HUES64 (cell line): ENCODE results near the gene CADPS.

Experiments used
- H3K27ac ChIP-seq: 2 replicates; pipeline ENCODE4 v1.7.0; 2013; ENCODE audit warnings: low read depth, low read length, inconsistent platforms
- H3K27me3 ChIP-seq: 2 replicates; pipeline ENCODE4 v1.6.1; 2013; ENCODE audit warnings: mild to moderate bottlenecking, low read length; ENCODE audit not compliant: insufficient read depth
- H3K36me3 ChIP-seq: 2 replicates; pipeline ENCODE4 v1.6.1; 2013; ENCODE audit warnings: mild to moderate bottlenecking, low read length; ENCODE audit not compliant: insufficient read depth
- H3K4me1 ChIP-seq: 2 replicates; pipeline ENCODE4 v1.6.1; 2013; ENCODE audit warnings: mild to moderate bottlenecking, low read length, moderate library complexity; ENCODE audit not compliant: insufficient read depth
- H3K4me3 ChIP-seq: 2 replicates; pipeline ENCODE4 v1.5.1; 2013; ENCODE audit warnings: mild to moderate bottlenecking, low read length, moderate library complexity
- H3K9ac ChIP-seq: 2 replicates; pipeline ENCODE4 v1.6.1; 2013; ENCODE audit warnings: mild to moderate bottlenecking, low read depth, low read length
- H3K9me3 ChIP-seq: 2 replicates; pipeline ENCODE4 v1.6.1; 2013; ENCODE audit warnings: low read depth, low read length; ENCODE audit not compliant: insufficient read depth
- WGBS: fragments of 150-250, 120-280 bp; methylation state at CpG from one replicate; pipeline ENCODE4 v1.1.7; 2013; ENCODE audit warnings: missing lambda C conversion rate; 5-methylcytosine and 5-hydroxymethylcytosine counted together

The CADPS gene

GRCh38 chr3:62895901-62896300, 20.7 kb upstream of the CADPS start:
- Histone ChIP-seq H3K9me3 (peaks cover 13% of the 10 kb centered on the region), H3K4me1 (0 out of 2 replicates have a peak, but pooled peaks cover 4% of the 10 kb centered on the region), H3K36me3 (no peaks in the 10 kb centered on the region), H3K4me3 (no peak overlapping the region), H3K27me3 (no peaks in the 10 kb centered on the region), H3K9ac (no peak overlapping the region), H3K27ac (no peak overlapping the region)
- WGBS: 92% methylated on average over 3 of the region's 3 CpGs

DNA sequence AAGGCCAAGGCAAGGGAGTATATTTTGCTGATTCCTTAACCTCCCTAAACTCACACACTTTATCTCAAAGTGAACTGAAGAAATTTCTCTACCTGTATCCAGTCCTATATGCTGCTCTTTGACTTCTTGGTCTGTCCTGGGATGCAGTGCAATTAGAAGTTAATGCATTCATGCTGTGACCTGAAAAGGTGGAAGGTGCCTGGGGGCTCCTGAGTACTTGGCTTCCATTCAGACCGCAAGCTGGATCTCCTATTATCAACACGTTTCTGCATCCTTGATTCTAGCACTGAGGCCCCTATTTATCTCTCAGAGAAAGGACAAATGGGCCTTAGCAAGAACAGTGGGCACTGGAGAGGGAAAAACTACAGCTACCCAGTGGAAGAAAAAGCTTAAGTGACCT, 17.7 kb upstream of the CADPS start:
- 60% methylated on average over 2 of the region's 2 CpGs for WGBS
- H3K36me3 ChIP-seq: no peaks in the 10 kb centered on the region
- H3K9ac ChIP-seq: no peak overlapping the region
- H3K27ac ChIP-seq: no peak overlapping the region
- H3K9me3 ChIP-seq: peaks cover 13% of the 10 kb centered on the region
- H3K27me3 ChIP-seq: no peaks in the 10 kb centered on the region
- H3K4me3 ChIP-seq: no peak overlapping the region
- H3K4me1 ChIP-seq: peaks cover 6% of the 10 kb centered on the region

- Histone ChIP-seq H3K9me3 (peaks cover 13% of the 10 kb centered on the region), H3K27me3 (no peaks in the 10 kb centered on the region)
- WGBS: 95% methylated on average over 2 of the region's 2 CpGs
Measured at GRCh38 chr3:62892045-62892444, 16.8 kb upstream of the CADPS start.

GRCh38 chr3:62888778-62889177, 13.6 kb upstream of the CADPS start:
- Histone ChIP-seq H3K36me3 (no peaks in the 10 kb centered on the region), H3K9me3 (no peaks in the 10 kb centered on the region), H3K27ac (no peak overlapping the region), H3K9ac (no peak overlapping the region), H3K27me3 (no peaks in the 10 kb centered on the region), H3K4me1 (peaks cover 37% of the 10 kb centered on the region), H3K4me3 (no peak overlapping the region)
- 83% methylated on average over 1 of the region's 1 CpG for WGBS

More at GRCh38 chr3:62892045-62892444, 16.8 kb upstream of the CADPS start:
- Histone ChIP-seq H3K4me3 (no peak overlapping the region), H3K27ac (no peak overlapping the region), H3K9ac (no peak overlapping the region), H3K36me3 (no peaks in the 10 kb centered on the region), H3K4me1 (peaks cover 13% of the 10 kb centered on the region)

- Histone ChIP-seq H3K4me1 (peaks cover 41% of the 10 kb centered on the region), H3K27ac (no peak overlapping the region), H3K36me3 (no peaks in the 10 kb centered on the region), H3K9me3 (no peaks in the 10 kb centered on the region), H3K27me3 (no peaks in the 10 kb centered on the region), H3K9ac (no peak overlapping the region), H3K4me3 (no peak overlapping the region)
- 17% methylated on average over 2 of the region's 3 CpGs for WGBS
Measured at GRCh38 chr3:62888180-62888579, 13.0 kb upstream of the CADPS start.

GRCh38 chr3:62885136-62885535, 9.9 kb upstream of the CADPS start:
- Histone ChIP-seq H3K27me3 (no peaks in the 10 kb centered on the region), H3K9ac (no peak overlapping the region), H3K27ac (peak overlapping the region; percentile 97), H3K4me1 (peaks cover 50% of the 10 kb centered on the region), H3K9me3 (no peaks in the 10 kb centered on the region), H3K36me3 (no peaks in the 10 kb centered on the region), H3K4me3 (no peak overlapping the region)
- 87% methylated on average over 2 of the region's 2 CpGs for WGBS

GRCh38 chr3:62884096-62884870, 9.1 kb upstream of the CADPS start:
- no peaks in the 10 kb centered on the region for H3K36me3 ChIP-seq
- H3K27me3 ChIP-seq: no peaks in the 10 kb centered on the region
- peaks cover 50% of the 10 kb centered on the region for H3K4me1 ChIP-seq
- H3K27ac ChIP-seq: peak overlapping the region; percentile 97
- peak overlapping the region; percentile 44; the same call in 1 of the 2 replicates for H3K9ac ChIP-seq
- WGBS: 30% methylated on average over 1 of the region's 3 CpGs
- no peaks in the 10 kb centered on the region for H3K9me3 ChIP-seq
- H3K4me3 ChIP-seq: peak overlapping the region; percentile 24; the same call in 1 of the 2 replicates

DNA sequence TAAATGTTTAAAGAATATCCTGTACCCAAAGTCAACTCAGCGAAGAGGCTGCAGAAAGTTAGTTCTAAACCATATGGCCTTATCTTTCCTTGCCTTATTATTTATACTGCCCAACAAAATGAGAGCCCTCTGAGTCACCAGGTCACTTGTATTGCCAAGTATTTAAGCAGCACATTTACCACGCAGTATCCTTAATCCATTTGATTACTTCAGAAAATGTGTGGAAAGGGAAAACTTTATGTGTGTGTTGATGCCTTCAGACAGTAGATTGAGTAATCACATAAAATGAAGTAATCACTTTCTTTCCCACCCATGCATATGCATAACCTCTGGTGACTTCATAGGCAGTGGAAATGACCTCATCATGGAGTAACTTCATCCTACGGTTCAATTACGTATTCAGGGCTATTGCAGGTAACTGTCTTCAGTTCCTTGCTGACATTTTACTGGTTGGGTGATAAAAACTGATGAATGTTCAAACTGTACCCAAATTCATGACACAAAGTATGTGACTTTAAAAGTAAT, 7.5 kb upstream of the CADPS start:
- no peaks in the 10 kb centered on the region for H3K27me3 ChIP-seq
- H3K4me3 ChIP-seq: no peak overlapping the region
- peak overlapping the region; percentile 97; the same call in 1 of the 2 replicates for H3K27ac ChIP-seq
- H3K9me3 ChIP-seq: no peaks in the 10 kb centered on the region
- H3K4me1 ChIP-seq: peaks cover 45% of the 10 kb centered on the region
- no peak overlapping the region for H3K9ac ChIP-seq
- 92% methylated on average over 4 of the region's 4 CpGs for WGBS
- H3K36me3 ChIP-seq: no peaks in the 10 kb centered on the region

DNA sequence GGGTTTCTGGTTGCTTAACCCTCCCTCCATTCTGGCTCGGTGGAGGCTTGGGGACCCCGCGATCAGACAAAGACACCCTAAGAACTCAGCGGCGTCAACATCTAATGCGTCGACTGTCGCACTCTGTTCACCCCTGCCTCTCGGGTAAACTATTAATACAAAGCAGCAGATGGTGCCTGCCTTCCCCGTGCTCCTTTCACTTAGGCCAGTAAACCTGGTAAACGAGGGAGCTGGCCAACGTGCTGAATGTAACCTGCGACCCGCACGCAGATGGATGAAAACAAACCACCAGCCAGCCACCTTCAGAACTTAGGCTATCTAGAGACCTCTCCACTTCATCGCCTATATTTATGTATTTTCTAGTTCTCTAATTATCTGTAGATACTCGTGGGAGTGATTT, 848 bp upstream of the CADPS start:
- Histone ChIP-seq H3K4me3 (peak overlapping the region; percentile 90), H3K36me3 (no peaks in the 10 kb centered on the region), H3K4me1 (peaks cover 11% of the 10 kb centered on the region), H3K9ac (no peak overlapping the region), H3K27me3 (no peaks in the 10 kb centered on the region; the same call in 1 of the 2 replicates), H3K27ac (no peak overlapping the region), H3K9me3 (no peaks in the 10 kb centered on the region)
- under 1% methylated on average over 15 of the region's 17 CpGs for WGBS

- Histone ChIP-seq H3K4me1 (peaks cover 11% of the 10 kb centered on the region), H3K4me3 (peak overlapping the region; percentile 90), H3K9ac (peak overlapping the region; percentile 49; the same call in 1 of the 2 replicates), H3K27me3 (no peaks in the 10 kb centered on the region; the same call in 1 of the 2 replicates), H3K27ac (no peak overlapping the region), H3K9me3 (no peaks in the 10 kb centered on the region), H3K36me3 (no peaks in the 10 kb centered on the region)
- 1% methylated on average over 12 of the region's 18 CpGs for WGBS
Measured at GRCh38 chr3:62875558-62876002, 364 bp upstream of the CADPS start.
